T-helper 2 cell treated with Interferon-gamma antibody and Interleukin-4, amounts not matched to agents 5 μg/mL and 100 μg/mL, for 36 hours (primary cell): Measurements from ENCODE around the gene SPP2.

Experiments used
- DNase-seq: peaks from one replicate; pipeline ENCODE4 v3.0.0; 2021; ENCODE audit warnings: low spot score
- H3K27ac Mint-ChIP-seq: one replicate; pipeline ENCODE4 v1.8.0; 2021; ENCODE audit warnings: mild to moderate bottlenecking, mixed read lengths
- H3K27me3 Mint-ChIP-seq: one replicate; pipeline ENCODE4 v1.8.0; 2021; ENCODE audit warnings: low read depth, mixed read lengths
- H3K36me3 Mint-ChIP-seq: one replicate; pipeline ENCODE4 v1.8.0; 2021; ENCODE audit warnings: low read depth, mixed read lengths
- H3K4me1 Mint-ChIP-seq: one replicate; pipeline ENCODE4 v1.8.0; 2021; ENCODE audit warnings: low read depth, mixed read lengths
- H3K4me3 Mint-ChIP-seq: one replicate; pipeline ENCODE4 v1.8.0; 2022; ENCODE audit warnings: mild to moderate bottlenecking, moderate library complexity, mixed read lengths
- H3K9me3 Mint-ChIP-seq: one replicate; pipeline ENCODE4 v1.8.0; 2021; ENCODE audit warnings: mixed read lengths

The SPP2 gene

DNA sequence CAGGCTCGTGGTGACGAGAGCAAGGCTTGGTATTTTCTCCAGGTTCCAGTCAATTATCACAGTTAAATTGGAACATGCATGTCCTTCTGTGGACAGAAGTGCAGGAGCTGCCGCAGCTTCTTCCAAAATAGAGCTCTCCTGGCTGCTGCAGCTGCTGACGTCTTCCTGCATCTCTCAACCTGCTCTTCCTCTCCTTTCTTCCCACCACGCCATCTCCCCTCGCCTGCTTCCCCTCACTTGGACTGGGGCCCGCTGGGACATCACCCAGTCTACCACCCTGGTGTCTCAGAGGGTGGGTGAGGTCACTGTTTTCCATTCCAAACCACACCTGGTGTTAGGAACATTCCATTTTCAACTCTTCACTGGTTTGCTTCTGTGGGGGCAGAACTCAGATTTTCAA lies 41.4 kb downstream of the SPP2 start:
- no peaks in the 10 kb centered on the region for H3K36me3 Mint-ChIP-seq
- peaks cover 37% of the 10 kb centered on the region for H3K27me3 Mint-ChIP-seq
- no peaks in the 10 kb centered on the region for H3K4me1 Mint-ChIP-seq
- H3K9me3 Mint-ChIP-seq, result peaks cover 6% of the 10 kb centered on the region
- DNase-seq, result no peak
- no peak overlapping the region for H3K4me3 Mint-ChIP-seq
- no peak overlapping the region for H3K27ac Mint-ChIP-seq

DNA sequence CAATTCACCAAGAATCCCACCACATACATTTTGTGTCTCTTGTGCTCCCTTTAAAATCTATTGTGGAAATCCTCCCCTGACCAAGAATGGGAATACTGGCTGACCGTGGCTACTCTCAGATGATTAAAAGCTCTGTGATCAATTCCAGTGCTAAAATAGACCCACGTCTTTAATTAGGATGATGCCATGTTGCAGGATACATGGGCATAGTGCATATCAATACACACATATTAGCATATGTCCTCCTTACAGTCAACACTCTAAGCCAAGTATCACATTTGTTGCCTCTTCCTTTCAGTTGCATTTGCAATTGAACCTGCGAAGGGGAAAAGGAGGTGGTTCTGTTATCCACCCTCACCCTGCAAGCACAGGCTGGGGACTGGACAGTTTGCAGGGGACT lies 41.8 kb downstream of the SPP2 start:
- peaks cover 6% of the 10 kb centered on the region for H3K9me3 Mint-ChIP-seq
- H3K4me3 Mint-ChIP-seq, result no peak overlapping the region
- H3K36me3 Mint-ChIP-seq, result no peaks in the 10 kb centered on the region
- DNase-seq, result no peak
- no peaks in the 10 kb centered on the region for H3K4me1 Mint-ChIP-seq
- no peak overlapping the region for H3K27ac Mint-ChIP-seq
- peaks cover 33% of the 10 kb centered on the region for H3K27me3 Mint-ChIP-seq

DNA sequence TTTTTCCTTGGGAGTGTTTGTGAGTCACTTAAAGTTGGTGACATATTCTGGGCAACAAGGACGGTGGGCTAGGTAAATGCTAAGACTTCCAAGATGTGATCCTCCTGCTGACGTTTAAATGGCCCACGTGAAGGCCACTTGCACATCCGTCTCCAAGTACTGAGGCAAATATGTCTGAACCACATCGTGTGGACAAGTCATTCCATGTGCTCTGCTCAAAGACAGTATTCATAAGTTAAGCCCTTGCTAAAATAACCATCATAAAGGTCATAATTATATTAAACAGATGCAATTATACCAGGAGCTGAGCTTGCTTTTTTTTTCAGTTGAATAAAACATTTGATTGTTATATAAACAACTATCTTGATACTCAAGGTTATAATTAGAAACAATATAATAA lies 44.8 kb downstream of the SPP2 start:
- Mint-ChIP-seq H3K27me3 (peaks cover 15% of the 10 kb centered on the region), H3K4me1 (peaks cover 7% of the 10 kb centered on the region), H3K36me3 (no peaks in the 10 kb centered on the region), H3K27ac (no peak overlapping the region), H3K4me3 (no peak overlapping the region), H3K9me3 (peaks cover 7% of the 10 kb centered on the region)
- DNase-seq, result no peak

DNA sequence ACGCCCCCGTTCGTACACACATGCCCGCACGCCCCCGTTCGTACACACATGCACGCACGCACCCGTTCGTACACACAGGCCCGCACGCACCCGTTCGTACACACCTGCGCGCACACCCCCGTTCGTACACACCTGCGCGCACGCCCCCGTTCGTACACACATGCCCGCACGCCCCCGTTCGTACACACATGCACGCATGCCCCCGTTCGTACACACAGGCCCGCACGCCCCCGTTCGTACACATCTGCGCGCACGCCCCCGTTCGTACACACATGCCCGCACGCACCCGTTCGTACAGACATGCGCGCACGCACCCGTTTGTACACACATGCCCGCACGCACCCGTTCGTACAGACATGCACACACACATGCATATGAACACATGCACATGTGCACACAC lies 45.7 kb downstream of the SPP2 start:
- Mint-ChIP-seq H3K4me3 (no peak overlapping the region), H3K36me3 (peaks cover 2% of the 10 kb centered on the region), H3K27me3 (peaks cover 13% of the 10 kb centered on the region), H3K27ac (no peak overlapping the region), H3K9me3 (peaks cover 7% of the 10 kb centered on the region), H3K4me1 (peaks cover 15% of the 10 kb centered on the region)
- DNase-seq, result no peak

DNA sequence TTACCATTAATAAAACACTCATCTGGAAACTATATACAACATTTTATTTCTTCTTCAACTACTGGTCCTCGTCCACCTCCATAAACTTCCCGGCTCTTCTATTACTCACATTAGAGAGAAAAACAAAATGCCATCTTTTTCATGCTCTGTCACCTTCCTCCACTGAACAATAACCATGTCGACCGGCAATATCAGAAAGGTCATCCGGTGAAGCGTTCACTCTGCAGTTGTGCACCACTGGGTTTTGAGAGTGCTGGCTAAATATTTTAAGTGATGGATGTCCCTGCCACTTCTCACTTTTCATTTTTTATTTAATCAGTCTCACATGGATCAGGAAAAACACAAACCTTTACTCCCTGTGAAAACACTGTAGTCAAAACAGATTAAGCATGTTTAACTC lies 48.2 kb downstream of the SPP2 start:
- Mint-ChIP-seq H3K36me3 (peaks cover 2% of the 10 kb centered on the region), H3K9me3 (peaks cover 7% of the 10 kb centered on the region), H3K4me3 (no peak overlapping the region), H3K4me1 (peaks cover 30% of the 10 kb centered on the region), H3K27me3 (peaks cover 11% of the 10 kb centered on the region), H3K27ac (no peak overlapping the region)
- DNase-seq, result no peak

DNA sequence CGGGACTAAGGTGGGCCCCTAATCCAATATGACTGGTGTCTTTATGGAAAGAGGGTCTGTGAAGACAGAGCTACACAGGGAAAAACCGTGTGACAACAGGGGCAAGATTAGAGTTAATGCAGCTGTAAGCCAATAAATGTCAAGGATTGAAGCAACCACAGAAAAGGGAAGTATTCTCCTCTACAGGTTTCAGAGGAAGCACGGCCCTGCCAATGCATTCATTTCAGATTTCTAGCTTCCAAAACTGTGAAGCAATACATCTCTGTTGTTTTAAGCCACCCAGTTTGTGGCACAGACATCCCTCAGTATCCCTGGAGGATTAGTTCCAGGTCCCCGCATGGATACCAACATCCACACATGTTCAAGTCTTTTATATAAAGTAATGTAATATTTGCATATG lies 48.8 kb downstream of the SPP2 start:
- H3K9me3 Mint-ChIP-seq, result peaks cover 7% of the 10 kb centered on the region
- peaks cover 2% of the 10 kb centered on the region for H3K36me3 Mint-ChIP-seq
- H3K27me3 Mint-ChIP-seq, result peaks cover 10% of the 10 kb centered on the region
- DNase-seq, result no peak
- no peak overlapping the region for H3K4me3 Mint-ChIP-seq
- H3K4me1 Mint-ChIP-seq, result peaks cover 33% of the 10 kb centered on the region
- H3K27ac Mint-ChIP-seq, result peak overlapping the region; percentile 23

DNA sequence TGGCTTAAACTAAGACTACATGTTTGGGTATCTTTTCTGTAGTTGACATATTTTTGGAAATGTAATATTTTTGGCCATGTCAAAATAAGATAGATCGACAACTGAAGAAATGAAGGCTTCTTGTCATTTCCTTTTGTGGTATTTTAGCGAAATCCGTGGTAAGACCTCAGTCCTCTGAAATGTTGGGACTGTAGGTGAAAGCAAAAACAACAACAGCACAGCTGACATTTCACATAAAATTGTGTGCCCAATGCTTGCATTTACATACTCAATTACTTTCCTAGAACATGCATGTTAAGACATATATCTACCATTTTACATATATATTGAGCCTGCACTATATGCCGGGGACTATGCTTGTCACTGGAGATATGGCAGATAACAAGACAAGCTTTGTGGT lies 50.2 kb downstream of the SPP2 start:
- Mint-ChIP-seq H3K36me3 (peaks cover 2% of the 10 kb centered on the region), H3K27ac (peak overlapping the region; percentile 74), H3K27me3 (peaks cover 18% of the 10 kb centered on the region), H3K9me3 (peaks cover 7% of the 10 kb centered on the region), H3K4me3 (peak overlapping the region; percentile 55), H3K4me1 (peaks cover 33% of the 10 kb centered on the region)
- no peak for DNase-seq

DNA sequence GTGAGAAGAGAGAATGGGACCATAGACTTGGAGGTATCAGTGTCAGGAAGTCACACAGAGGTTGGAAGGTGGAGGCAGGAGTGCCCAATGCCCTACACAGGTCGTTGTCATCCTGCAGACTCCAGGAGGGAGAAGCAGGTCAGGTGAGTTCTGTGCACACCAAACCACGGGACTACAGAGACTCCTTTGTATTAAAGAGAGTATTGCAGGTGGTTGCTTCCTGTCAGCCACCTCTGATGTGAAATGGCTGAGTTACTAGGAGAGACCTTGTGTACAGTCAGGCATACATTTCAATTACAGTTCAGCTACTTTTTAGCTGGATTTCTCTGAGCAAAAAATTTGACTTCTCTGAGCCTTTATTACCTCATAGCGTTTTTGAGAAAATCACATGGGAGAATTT lies 51.6 kb downstream of the SPP2 start:
- DNase-seq, result no peak
- Mint-ChIP-seq H3K4me3 (no peak overlapping the region), H3K36me3 (peaks cover 2% of the 10 kb centered on the region), H3K9me3 (peaks cover 7% of the 10 kb centered on the region), H3K4me1 (peaks cover 33% of the 10 kb centered on the region), H3K27ac (no peak overlapping the region), H3K27me3 (peaks cover 18% of the 10 kb centered on the region)

DNA sequence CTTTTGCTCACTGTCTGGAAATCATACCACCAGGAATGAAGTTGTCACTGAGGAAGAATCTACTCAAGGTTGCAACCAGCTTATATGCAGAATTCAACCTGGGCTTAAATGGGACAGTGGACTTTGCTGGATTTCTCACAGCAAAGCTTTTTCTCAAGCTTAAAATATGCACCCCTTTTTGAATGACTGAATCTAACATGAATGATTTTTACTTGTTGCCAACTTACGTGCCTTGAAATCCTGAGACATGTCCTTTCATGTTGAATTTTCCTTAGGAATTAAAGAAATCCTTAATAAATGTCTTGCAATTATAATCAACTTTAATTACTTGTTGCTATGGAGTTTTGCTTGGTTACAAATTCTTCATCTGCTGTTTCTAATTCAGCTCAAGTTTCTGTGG lies 57.4 kb downstream of the SPP2 start:
- H3K27ac Mint-ChIP-seq, result no peak overlapping the region
- peaks cover 6% of the 10 kb centered on the region for H3K4me1 Mint-ChIP-seq
- no peak overlapping the region for H3K4me3 Mint-ChIP-seq
- peaks cover 26% of the 10 kb centered on the region for H3K27me3 Mint-ChIP-seq
- no peaks in the 10 kb centered on the region for H3K9me3 Mint-ChIP-seq
- H3K36me3 Mint-ChIP-seq, result no peaks in the 10 kb centered on the region
- no peak for DNase-seq

DNA sequence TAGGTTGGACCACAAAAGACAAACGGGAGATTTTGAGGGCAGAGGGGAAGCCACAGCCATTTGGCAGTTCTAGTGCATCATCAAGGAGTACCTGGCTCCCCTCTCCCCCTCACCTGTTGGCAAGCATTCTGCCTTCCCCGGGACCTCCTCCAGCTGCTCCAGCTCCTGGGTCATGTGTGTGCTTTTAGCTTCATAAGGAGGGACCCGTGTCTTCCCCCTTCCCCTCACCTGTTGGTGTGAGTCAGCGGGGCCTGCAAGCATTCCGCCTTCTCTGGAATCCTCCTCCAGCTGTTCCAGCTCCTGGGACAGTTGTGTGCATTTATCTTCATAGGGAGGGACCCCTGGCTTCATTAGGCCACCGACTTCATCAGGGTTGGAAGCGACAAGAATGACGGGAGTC lies 58.8 kb downstream of the SPP2 start:
- Mint-ChIP-seq H3K27ac (no peak overlapping the region), H3K9me3 (no peaks in the 10 kb centered on the region), H3K4me3 (no peak overlapping the region), H3K4me1 (no peaks in the 10 kb centered on the region), H3K27me3 (peaks cover 28% of the 10 kb centered on the region), H3K36me3 (no peaks in the 10 kb centered on the region)
- no peak for DNase-seq

DNA sequence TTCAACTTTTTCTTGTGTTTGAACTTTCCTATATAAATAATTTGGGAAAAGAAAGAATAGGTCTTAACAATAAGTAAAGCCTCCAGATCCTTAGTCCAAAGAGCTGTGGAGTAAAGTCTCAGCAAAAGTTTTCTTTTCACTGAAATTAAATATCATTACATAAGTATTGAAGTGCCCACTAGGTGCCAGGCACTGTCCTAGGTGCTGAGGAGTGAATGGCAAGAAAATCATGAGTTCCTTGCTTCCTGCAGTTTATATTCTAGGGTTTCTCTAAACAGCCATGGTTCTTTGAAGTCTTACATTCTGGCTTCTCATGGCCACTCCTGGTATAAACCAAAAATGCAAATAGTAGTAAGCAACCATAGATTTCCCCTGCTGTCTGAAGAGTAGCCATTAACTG lies 59.7 kb downstream of the SPP2 start:
- DNase-seq, result no peak
- Mint-ChIP-seq H3K4me3 (no peak overlapping the region), H3K27ac (no peak overlapping the region), H3K9me3 (no peaks in the 10 kb centered on the region), H3K36me3 (no peaks in the 10 kb centered on the region), H3K4me1 (no peaks in the 10 kb centered on the region), H3K27me3 (peaks cover 30% of the 10 kb centered on the region)

DNA sequence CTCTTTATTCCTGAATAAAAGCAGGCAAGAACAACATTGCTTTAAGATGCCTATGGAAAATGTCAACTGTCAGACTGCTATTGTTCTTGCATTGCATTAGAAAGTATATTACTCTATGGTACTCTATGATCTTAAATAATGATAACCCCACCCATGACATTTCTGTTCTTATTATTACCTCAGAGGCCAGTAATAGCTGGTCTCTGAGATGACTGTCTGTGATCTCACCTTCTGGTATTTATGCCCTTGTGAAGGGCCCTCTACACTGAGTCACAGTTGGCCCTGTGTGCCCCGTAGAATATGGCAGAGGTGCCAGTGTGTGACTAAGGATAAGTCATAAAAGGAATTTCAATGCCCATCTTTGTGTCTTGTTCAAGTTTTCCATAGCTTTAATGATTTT lies 61.0 kb downstream of the SPP2 start:
- Mint-ChIP-seq H3K4me3 (no peak overlapping the region), H3K4me1 (no peaks in the 10 kb centered on the region), H3K27ac (no peak overlapping the region), H3K36me3 (no peaks in the 10 kb centered on the region), H3K9me3 (no peaks in the 10 kb centered on the region), H3K27me3 (peaks cover 38% of the 10 kb centered on the region)
- no peak for DNase-seq

DNA sequence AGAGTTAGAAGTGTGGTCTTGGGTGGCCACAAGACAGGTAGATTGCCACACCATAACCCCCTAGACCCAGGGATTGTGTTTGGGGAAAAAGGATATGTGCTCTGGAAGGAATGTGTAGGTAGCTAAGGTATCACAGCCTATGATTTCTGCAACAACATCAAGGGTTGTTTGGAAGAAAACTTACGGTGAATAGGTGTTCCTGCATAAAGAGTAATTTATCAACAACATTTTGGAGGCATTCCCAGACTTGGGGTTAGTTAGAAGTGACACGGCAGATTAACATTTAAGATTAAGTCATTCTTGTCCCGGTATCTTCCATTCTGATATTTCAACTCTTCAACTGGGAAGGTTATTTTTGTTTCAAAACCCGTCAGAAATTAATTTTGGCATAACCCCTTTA lies 65.5 kb downstream of the SPP2 start:
- Mint-ChIP-seq H3K9me3 (no peaks in the 10 kb centered on the region), H3K4me3 (no peak overlapping the region), H3K27ac (no peak overlapping the region), H3K36me3 (no peaks in the 10 kb centered on the region), H3K27me3 (peaks cover 50% of the 10 kb centered on the region), H3K4me1 (no peaks in the 10 kb centered on the region)
- DNase-seq, result no peak

DNA sequence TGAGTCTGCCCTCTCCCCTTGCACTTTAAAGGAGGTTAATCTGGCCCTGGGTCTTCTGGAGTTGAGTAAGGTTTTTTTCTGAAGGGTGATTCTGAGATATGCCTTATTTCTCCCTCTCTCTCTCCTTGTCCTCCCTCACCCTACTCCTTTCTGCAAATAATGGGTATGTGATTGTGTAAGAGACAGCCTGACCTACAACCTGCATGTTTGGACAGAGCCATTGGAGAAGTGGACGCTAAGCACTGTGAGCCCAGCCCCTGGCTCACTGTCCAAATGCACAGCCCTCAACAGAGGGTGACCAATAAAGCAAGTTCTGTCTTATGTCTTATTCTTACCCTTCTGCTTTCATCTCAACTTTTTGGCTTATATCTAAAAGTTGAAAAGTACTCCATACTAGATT lies 71.5 kb downstream of the SPP2 start:
- Mint-ChIP-seq H3K9me3 (no peaks in the 10 kb centered on the region), H3K27me3 (peaks cover 26% of the 10 kb centered on the region), H3K36me3 (no peaks in the 10 kb centered on the region), H3K4me1 (no peaks in the 10 kb centered on the region), H3K4me3 (no peak overlapping the region), H3K27ac (no peak overlapping the region)
- DNase-seq, result no peak

DNA sequence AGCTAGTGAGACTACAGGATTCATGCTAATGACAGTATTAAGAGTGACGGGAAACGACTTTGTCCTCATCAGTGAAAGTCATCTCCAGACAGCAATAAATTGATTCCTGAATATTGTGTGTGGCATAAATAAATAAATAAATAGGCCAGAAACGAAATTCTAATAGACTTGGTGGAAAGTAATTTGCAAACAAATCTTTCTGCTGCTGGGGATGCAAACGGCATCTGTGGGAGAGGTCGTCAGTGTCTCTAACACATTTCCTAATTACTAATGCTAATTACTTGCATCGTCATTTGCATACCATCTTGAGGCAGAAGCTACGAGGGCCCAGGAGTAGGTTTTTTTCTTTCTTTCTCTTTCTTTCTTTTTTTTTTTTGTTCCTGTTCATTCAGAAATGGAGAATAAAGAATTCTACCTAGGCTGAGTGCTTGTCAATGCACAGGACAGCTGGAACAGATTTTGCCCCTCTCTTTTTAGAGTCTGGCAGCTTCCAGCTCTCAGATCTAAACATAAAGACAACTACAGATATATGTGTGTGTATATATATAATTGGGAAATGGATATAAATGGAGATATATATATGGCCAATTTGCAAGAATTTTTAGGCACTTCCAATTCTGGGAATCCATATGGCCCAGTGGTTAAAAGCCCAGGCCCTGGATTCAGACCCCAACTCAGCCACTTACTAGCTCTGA lies 75.1 kb downstream of the SPP2 start:
- no peak for DNase-seq
- Mint-ChIP-seq H3K4me3 (no peak overlapping the region), H3K9me3 (no peaks in the 10 kb centered on the region), H3K4me1 (no peaks in the 10 kb centered on the region), H3K27ac (no peak overlapping the region), H3K36me3 (no peaks in the 10 kb centered on the region), H3K27me3 (peaks cover 22% of the 10 kb centered on the region)
